KG1 (cell line): ENCODE measurements around the gene TMPRSS9.
A peak's percentile ranks its signal among the peaks of the same experiment; 100 is the strongest.
"Not testable (repeated sequence)": the region's sequence is repeated elsewhere in the genome, so short reads cannot be mapped to it uniquely, and the experiment has no call there.

Experiments used
- DNase-seq: peaks from one replicate; lab custom pipeline; 2025; lab: John Stamatoyannopoulos, UW

TMPRSS9 gene

GRCh38 chr19:2438178-2438577, 78.1 kb downstream of the TMPRSS9 start:
- no peak for DNase-seq

GRCh38 chr19:2440515-2440914, 80.5 kb downstream of the TMPRSS9 start:
- DNase-seq, result no peak

- no peak for DNase-seq
Measured at GRCh38 chr19:2441096-2441752, 81.2 kb downstream of the TMPRSS9 start.

GRCh38 chr19:2443116-2443784, 83.2 kb downstream of the TMPRSS9 start:
- no peak for DNase-seq

- no peak for DNase-seq
Measured at GRCh38 chr19:2443785-2444182, 83.7 kb downstream of the TMPRSS9 start.

- no peak for DNase-seq
Measured at GRCh38 chr19:2444251-2445002, 84.4 kb downstream of the TMPRSS9 start.

GRCh38 chr19:2446381-2446780, 86.3 kb downstream of the TMPRSS9 start:
- DNase-seq, result peak; percentile 67

GRCh38 chr19:2449019-2449418, 89.0 kb downstream of the TMPRSS9 start:
- DNase-seq, result no peak

GRCh38 chr19:2451138-2451537, 91.1 kb downstream of the TMPRSS9 start:
- DNase-seq, result no peak

- no peak for DNase-seq
Measured at GRCh38 chr19:2451741-2452140, 91.7 kb downstream of the TMPRSS9 start.

- no peak for DNase-seq
Measured at GRCh38 chr19:2453431-2454025, 93.5 kb downstream of the TMPRSS9 start.

GRCh38 chr19:2454199-2454961, 94.3 kb downstream of the TMPRSS9 start:
- DNase-seq, result no peak

- no peak for DNase-seq
Measured at GRCh38 chr19:2454962-2455850, 95.1 kb downstream of the TMPRSS9 start.

GRCh38 chr19:2455851-2456570, 95.9 kb downstream of the TMPRSS9 start:
- peak; percentile 3 for DNase-seq

GRCh38 chr19:2457394-2458037, 97.5 kb downstream of the TMPRSS9 start:
- DNase-seq, result no peak

GRCh38 chr19:2458054-2458453, 98.0 kb downstream of the TMPRSS9 start:
- DNase-seq, result no peak

- not testable (repeated sequence) for DNase-seq
Measured at GRCh38 chr19:2458776-2459175, 98.7 kb downstream of the TMPRSS9 start.

- no peak for DNase-seq
Measured at GRCh38 chr19:2460245-2460644, 100.2 kb downstream of the TMPRSS9 start.

- no peak for DNase-seq
Measured at GRCh38 chr19:2461751-2462634, 101.9 kb downstream of the TMPRSS9 start.
